Mesenchymal stem cell (in vitro differentiated cells and primary cell): ENCODE measurements around the gene MPZL1.

Experiments
- DNase-seq: peaks from one replicate; pipeline ENCODE4 v3.0.0-alpha.2; 2013
- H2AFZ ChIP-seq: one replicate; pipeline ENCODE4 v1.6.1; 2013; ENCODE audit warnings: low read depth, mild to moderate bottlenecking, control low read depth, inconsistent platforms, low read length, moderate library complexity
- H2AK5ac ChIP-seq: 2 replicates; pipeline ENCODE4 v1.6.1; 2013; ENCODE audit warnings: low read length, moderate library complexity, mild to moderate bottlenecking, inconsistent platforms; ENCODE audit not compliant: severe bottlenecking
- H2BK120ac ChIP-seq: one replicate; pipeline ENCODE4 v1.6.1; 2013; ENCODE audit warnings: low read depth, mild to moderate bottlenecking, inconsistent platforms, low read length, moderate library complexity
- H2BK12ac ChIP-seq, 2 experiments: one replicate each; pipeline ENCODE4 v1.6.1; 2013; ENCODE audit warnings: inconsistent platforms in 2 of 2, low read length in 2 of 2, mild to moderate bottlenecking in 2 of 2, moderate library complexity in 2 of 2, control low read depth in 1 of 2
- H2BK15ac ChIP-seq: one replicate; pipeline ENCODE4 v1.6.1; 2013; ENCODE audit warnings: mild to moderate bottlenecking, low read depth, inconsistent platforms; ENCODE audit not compliant: poor library complexity, severe bottlenecking
- H2BK5ac ChIP-seq: 2 replicates; pipeline ENCODE4 v1.6.1; 2013; ENCODE audit warnings: low read depth, mild to moderate bottlenecking, low read length, control low read depth, inconsistent platforms; ENCODE audit not compliant: poor library complexity, severe bottlenecking
- H3K14ac ChIP-seq, 2 experiments: one replicate each; pipeline ENCODE4 v1.6.1; 2013; ENCODE audit warnings: inconsistent platforms in 2 of 2, low read length in 2 of 2, control low read depth in 1 of 2, mild to moderate bottlenecking in 1 of 2, moderate library complexity in 1 of 2
- H3K18ac ChIP-seq, 2 experiments: one replicate each; pipeline ENCODE4 v1.6.1; 2013; ENCODE audit warnings: inconsistent platforms in 2 of 2, low read length in 2 of 2, control low read depth in 1 of 2, low read depth in 1 of 2, mild to moderate bottlenecking in 1 of 2
- H3K23ac ChIP-seq, 2 experiments: one replicate each; pipeline ENCODE4 v1.6.1; 2013; ENCODE audit warnings: inconsistent platforms in 2 of 2, low read length in 2 of 2, mild to moderate bottlenecking in 2 of 2, moderate library complexity in 2 of 2, control low read depth in 1 of 2
- H3K27ac ChIP-seq: 2 replicates; pipeline ENCODE4 v1.5.1; 2013; ENCODE audit warnings: mild to moderate bottlenecking, moderate library complexity, low read length, control low read depth, inconsistent platforms; ENCODE audit not compliant: poor library complexity, severe bottlenecking
- H3K27me3 ChIP-seq, 2 experiments: 2 replicates each; pipeline versions ENCODE4 v1.6.1 to v1.7.0; 2013; ENCODE audit warnings: low read length in 2 of 2, mild to moderate bottlenecking in 2 of 2, moderate library complexity in 2 of 2, control low read depth in 1 of 2, inconsistent platforms in 1 of 2; ENCODE audit not compliant: control insufficient read depth in 1 of 2, insufficient read depth in 1 of 2
- H3K36me3 ChIP-seq, 2 experiments: 2 replicates each; pipeline versions ENCODE4 v1.6.1 to v1.7.0; 2013; ENCODE audit warnings: low read length in 2 of 2, control low read depth in 1 of 2, inconsistent platforms in 1 of 2, low read depth in 1 of 2, mild to moderate bottlenecking in 1 of 2; ENCODE audit not compliant: insufficient read depth in 2 of 2, control insufficient read depth in 1 of 2
- H3K4ac ChIP-seq, 2 experiments: one replicate each; pipeline ENCODE4 v1.6.1; 2013; ENCODE audit warnings: inconsistent platforms in 2 of 2, low read length in 2 of 2, mild to moderate bottlenecking in 2 of 2, moderate library complexity in 2 of 2, control low read depth in 1 of 2, low read depth in 1 of 2
- H3K4me1 ChIP-seq: 2 replicates; pipeline ENCODE4 v1.6.1; 2013; ENCODE audit warnings: low read depth, low read length, control low read depth; ENCODE audit not compliant: control insufficient read depth, insufficient read depth
- H3K4me2 ChIP-seq: 2 replicates; pipeline ENCODE4 v1.6.1; 2013; ENCODE audit warnings: low read length, mild to moderate bottlenecking, inconsistent platforms; ENCODE audit not compliant: poor library complexity, severe bottlenecking
- H3K4me3 ChIP-seq, 2 experiments: 2 replicates each; pipeline versions ENCODE4 v1.5.1 to v1.7.0; 2013; ENCODE audit warnings: low read length in 2 of 2, mild to moderate bottlenecking in 2 of 2, control low read depth in 1 of 2, low read depth in 1 of 2; ENCODE audit not compliant: insufficient read depth in 1 of 2
- H3K79me1 ChIP-seq: replicated peaks from 2 replicates; pipeline ENCODE4 v1.6.1; 2013; ENCODE audit warnings: mild to moderate bottlenecking, control low read depth, low read length, inconsistent platforms; ENCODE audit not compliant: poor library complexity, severe bottlenecking
- H3K9ac ChIP-seq: 2 replicates; pipeline ENCODE4 v1.7.0; 2013; ENCODE audit warnings: mild to moderate bottlenecking, low read length, moderate library complexity
- H3K9me3 ChIP-seq: 2 replicates; pipeline ENCODE4 v1.7.0; 2013; ENCODE audit warnings: mild to moderate bottlenecking, low read length; ENCODE audit not compliant: control insufficient read depth
- H4K8ac ChIP-seq: one replicate; pipeline ENCODE4 v1.6.1; 2013; ENCODE audit warnings: inconsistent platforms, mild to moderate bottlenecking, low read length, moderate library complexity
- H4K91ac ChIP-seq: one replicate; pipeline ENCODE4 v1.6.1; 2013; ENCODE audit warnings: mild to moderate bottlenecking, low read length, inconsistent platforms
- whole genome bisulfite sequencing: methylation state at CpG from one replicate; pipeline ENCODE4 v1.1.7; 2013; ENCODE audit warnings: mixed read lengths; 5-methylcytosine and 5-hydroxymethylcytosine counted together

The MPZL1 gene

DNA sequence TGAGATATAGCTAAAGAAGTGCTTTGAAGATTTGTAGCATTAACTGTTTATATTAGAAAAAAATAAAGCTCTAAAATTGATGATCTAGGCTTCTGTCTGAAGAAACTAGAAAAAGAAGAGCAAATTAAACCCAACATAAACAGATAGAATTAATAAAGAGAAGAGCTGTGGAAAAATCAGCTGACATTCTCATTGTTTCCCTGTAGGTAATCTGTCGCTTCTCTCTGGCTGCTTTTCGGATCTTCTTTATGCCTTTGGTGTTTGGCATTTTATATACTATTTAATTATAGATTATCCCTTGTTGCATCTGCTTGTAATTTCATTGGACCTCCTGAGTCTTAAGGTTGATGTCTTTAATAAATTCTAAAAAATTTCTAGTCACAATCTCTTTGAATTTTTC lies 59.8 kb downstream of the MPZL1 start:
- Histone ChIP-seq H2BK15ac (no peak overlapping the region), H2BK120ac (no peak overlapping the region), H3K4ac (no peak overlapping the region), H4K91ac (no peak overlapping the region), H2BK12ac (no peak overlapping the region), H2BK5ac (no peak overlapping the region), H3K79me1 (peaks cover 20% of the 10 kb centered on the region), H3K4me2 (no peak overlapping the region), H3K23ac (no peak overlapping the region), H3K9ac (no peak overlapping the region), H3K14ac (no peak overlapping the region), H2AFZ (no peak overlapping the region), H3K9me3 (no peaks in the 10 kb centered on the region), H2AK5ac (no peak overlapping the region), H3K4me3 (no peak overlapping the region), H4K8ac (no peak overlapping the region), H3K27me3 (no peaks in the 10 kb centered on the region), H3K18ac (no peak overlapping the region), H3K27ac (no peak overlapping the region), H3K4me1 (peaks cover 4% of the 10 kb centered on the region), H3K36me3 (peaks cover 17 to 39% of the 10 kb centered on the region in 2 experiments)
- DNase-seq, result no peak
- WGBS, result no CpG with 5 or more reads among the region's 2 CpGs

DNA sequence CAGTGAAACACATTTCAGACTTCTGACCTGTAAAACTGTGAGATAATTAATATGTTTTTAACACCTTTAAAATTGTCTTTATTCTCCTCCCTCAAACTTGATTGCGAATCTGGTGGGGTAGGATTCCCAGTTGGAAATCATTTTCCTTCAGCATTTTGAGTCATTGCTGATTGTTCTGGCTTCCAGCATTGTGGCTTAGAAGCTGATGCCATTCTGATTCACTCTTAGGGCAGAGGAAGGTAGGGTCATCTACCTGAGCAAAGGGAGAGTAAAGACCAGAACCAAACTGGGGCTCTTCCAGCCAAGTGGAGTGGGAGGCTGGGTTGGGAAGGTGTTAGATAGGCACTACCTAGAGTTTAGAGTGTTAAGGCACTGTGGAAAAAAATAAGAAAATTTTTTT lies 61.2 kb downstream of the MPZL1 start:
- 96% methylated on average over 1 of the region's 1 CpG for WGBS
- H3K27me3 ChIP-seq, result no peaks in the 10 kb centered on the region
- no peak overlapping the region for H2BK120ac ChIP-seq
- H4K8ac ChIP-seq, result no peak overlapping the region
- no peak overlapping the region for H2BK15ac ChIP-seq
- H3K4me3 ChIP-seq, result no peak overlapping the region
- H3K4ac ChIP-seq, result no peak overlapping the region
- no peak overlapping the region for H4K91ac ChIP-seq
- no peak for DNase-seq
- H3K4me2 ChIP-seq, result no peak overlapping the region
- H2AFZ ChIP-seq, result no peak overlapping the region
- no peak overlapping the region for H2BK5ac ChIP-seq
- H3K79me1 ChIP-seq, result peaks cover 16% of the 10 kb centered on the region
- H3K9me3 ChIP-seq, result no peaks in the 10 kb centered on the region
- H3K18ac ChIP-seq, result no peak overlapping the region
- no peak overlapping the region for H3K14ac ChIP-seq
- no peak overlapping the region for H2BK12ac ChIP-seq
- H3K23ac ChIP-seq, result no peak overlapping the region
- peaks cover 4% of the 10 kb centered on the region for H3K4me1 ChIP-seq
- peaks cover 11 to 39% of the 10 kb centered on the region in 2 experiments for H3K36me3 ChIP-seq
- H3K27ac ChIP-seq, result no peak overlapping the region
- H3K9ac ChIP-seq, result no peak overlapping the region
- no peak overlapping the region for H2AK5ac ChIP-seq

GRCh38 chr1:167784876-167785550 lies 63.2 kb downstream of the MPZL1 start:
- H3K36me3 ChIP-seq, result peaks cover 8 to 54% of the 10 kb centered on the region in 2 experiments
- peaks cover 6% of the 10 kb centered on the region for H3K4me1 ChIP-seq
- no peaks in the 10 kb centered on the region for H3K27me3 ChIP-seq
- H3K27ac ChIP-seq, result no peak overlapping the region
- no peak overlapping the region for H3K23ac ChIP-seq
- H2BK12ac ChIP-seq, result no peak overlapping the region
- DNase-seq, result no peak
- H3K79me1 ChIP-seq, result peaks cover 14% of the 10 kb centered on the region
- H3K4me3 ChIP-seq, result no peak overlapping the region
- no peak overlapping the region for H3K14ac ChIP-seq
- H3K4me2 ChIP-seq, result no peak overlapping the region
- no peak overlapping the region for H2BK120ac ChIP-seq
- no peak overlapping the region for H2BK5ac ChIP-seq
- no peaks in the 10 kb centered on the region for H3K9me3 ChIP-seq
- no peak overlapping the region for H3K18ac ChIP-seq
- no peak overlapping the region for H3K4ac ChIP-seq
- WGBS, result 98% methylated on average over 3 of the region's 3 CpGs
- no peak overlapping the region for H2BK15ac ChIP-seq
- H2AFZ ChIP-seq, result no peak overlapping the region
- H4K8ac ChIP-seq, result no peak overlapping the region
- peak overlapping the region; percentile 64 for H3K9ac ChIP-seq
- H4K91ac ChIP-seq, result no peak overlapping the region
- no peak overlapping the region for H2AK5ac ChIP-seq

GRCh38 chr1:167786502-167786901 lies 64.7 kb downstream of the MPZL1 start:
- Histone ChIP-seq H2BK15ac (no peak overlapping the region), H3K36me3 (peaks cover 13 to 52% of the 10 kb centered on the region in 2 experiments), H3K4ac (no peak overlapping the region), H3K27me3 (no peaks in the 10 kb centered on the region), H4K8ac (no peak overlapping the region), H3K23ac (no peak overlapping the region), H3K18ac (no peak overlapping the region), H3K79me1 (peaks cover 14% of the 10 kb centered on the region), H2BK12ac (no peak overlapping the region), H3K9me3 (no peaks in the 10 kb centered on the region), H2BK120ac (no peak overlapping the region), H2AFZ (no peak overlapping the region), H3K14ac (no peak overlapping the region), H3K4me3 (no peak overlapping the region), H3K4me2 (no peak overlapping the region), H3K4me1 (peaks cover 15% of the 10 kb centered on the region), H3K27ac (no peak overlapping the region), H4K91ac (no peak overlapping the region), H2AK5ac (peak overlapping the region; percentile 72), H3K9ac (no peak overlapping the region), H2BK5ac (no peak overlapping the region)
- 90% methylated on average over 5 of the region's 5 CpGs for WGBS
- DNase-seq, result no peak
